Measurements from ENCODE around the gene MYO18B.

DNA sequence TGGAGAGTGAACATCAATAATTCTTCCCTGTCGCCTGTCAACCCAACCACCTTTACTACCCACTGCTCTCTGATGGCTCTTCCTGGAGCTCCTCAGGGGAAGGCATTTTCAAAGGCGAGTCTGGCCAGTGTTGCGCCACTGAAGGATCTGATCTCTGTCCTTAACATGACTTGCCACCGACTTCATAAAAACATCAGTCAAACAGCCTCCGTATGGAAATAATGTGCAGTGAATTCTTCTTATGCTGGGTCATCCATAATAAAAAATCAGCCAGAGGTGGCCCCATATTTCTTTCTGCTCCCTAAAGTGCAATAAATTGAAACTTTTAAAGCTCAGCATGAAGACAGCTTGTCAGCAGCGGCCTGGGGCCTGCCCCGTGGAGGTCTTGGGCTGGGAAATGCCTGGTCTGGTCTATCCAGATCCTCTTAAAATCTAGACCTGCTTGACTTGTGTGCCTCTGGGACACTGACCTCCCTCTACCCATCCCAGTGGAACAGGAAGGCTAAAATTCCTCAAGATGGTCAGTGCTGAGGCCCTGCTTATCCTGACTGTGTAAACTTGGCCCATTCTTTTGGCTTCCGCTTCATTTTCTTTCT is 199.5 kb downstream of the MYO18B start:
- TF ChIP-seq, protein P1, sequence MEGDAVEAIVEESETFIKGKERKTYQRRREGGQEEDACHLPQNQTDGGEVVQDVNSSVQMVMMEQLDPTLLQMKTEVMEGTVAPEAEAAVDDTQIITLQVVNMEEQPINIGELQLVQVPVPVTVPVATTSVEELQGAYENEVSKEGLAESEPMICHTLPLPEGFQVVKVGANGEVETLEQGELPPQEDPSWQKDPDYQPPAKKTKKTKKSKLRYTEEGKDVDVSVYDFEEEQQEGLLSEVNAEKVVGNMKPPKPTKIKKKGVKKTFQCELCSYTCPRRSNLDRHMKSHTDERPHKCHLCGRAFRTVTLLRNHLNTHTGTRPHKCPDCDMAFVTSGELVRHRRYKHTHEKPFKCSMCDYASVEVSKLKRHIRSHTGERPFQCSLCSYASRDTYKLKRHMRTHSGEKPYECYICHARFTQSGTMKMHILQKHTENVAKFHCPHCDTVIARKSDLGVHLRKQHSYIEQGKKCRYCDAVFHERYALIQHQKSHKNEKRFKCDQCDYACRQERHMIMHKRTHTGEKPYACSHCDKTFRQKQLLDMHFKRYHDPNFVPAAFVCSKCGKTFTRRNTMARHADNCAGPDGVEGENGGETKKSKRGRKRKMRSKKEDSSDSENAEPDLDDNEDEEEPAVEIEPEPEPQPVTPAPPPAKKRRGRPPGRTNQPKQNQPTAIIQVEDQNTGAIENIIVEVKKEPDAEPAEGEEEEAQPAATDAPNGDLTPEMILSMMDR (conservative IDR thresholded peaks at IDR 0.05) = no peak
- no peak for TF ChIP-seq ZFX (IDR thresholded peaks at IDR 0.05)

Data from C4-2B (cell line).